Upper lobe of left lung (tissue), 6 donors: ENCODE measurements around the gene ARID3A. TPM values are rescaled to one million over a fixed set of nuclear protein-coding genes. Genes with fewer than 3 reads are reported as not detected.
A peak's percentile ranks its signal among the peaks of the same experiment; 100 is the strongest.
"Not testable (repeated sequence)": the region's sequence is repeated elsewhere in the genome, so short reads cannot be mapped to it uniquely, and the experiment has no call there.

Experiments used
- ATAC-seq, 2 donors: fragments of 200-7000 bp; cut with Tn5 transposase; one replicate each; pipeline ENCODE4 v1.9.1; 2022; ENCODE audit warnings: mild to moderate bottlenecking in 2 of 2, moderate library complexity in 2 of 2; ENCODE audit not compliant: low FRiP score in 2 of 2
- DNase-seq, 2 donors: peaks; one replicate each; pipeline ENCODE4 v3.0.0-alpha.2; 2019 to 2020
- H3K27ac ChIP-seq, 4 donors: fragments of 200-600 bp; sonication (generic); one replicate each; pipeline ENCODE4 v1.5.1; 2016 to 2019
- H3K27me3 ChIP-seq, 4 donors: fragments of 200-600 bp; sonication (generic); one replicate each; pipeline ENCODE4 v1.5.1; 2017 to 2019
- H3K36me3 ChIP-seq, 4 donors: fragments of 200-600 bp; sonication (generic); one replicate each; pipeline ENCODE4 v1.5.1; 2016 to 2019
- H3K4me1 ChIP-seq, 4 donors: fragments of 200-600 bp; sonication (generic); one replicate each; pipeline ENCODE4 v1.5.1; 2018 to 2019
- H3K4me3 ChIP-seq, 4 donors: fragments of 200-600 bp; sonication (generic); one replicate each; pipeline ENCODE4 v1.5.1; 2017 to 2019; ENCODE audit warnings: mild to moderate bottlenecking in 2 of 4, moderate library complexity in 1 of 4
- H3K9me3 ChIP-seq, 4 donors: fragments of 200-600 bp; sonication (generic); one replicate each; pipeline ENCODE4 v1.5.1; 2018 to 2019
- CTCF ChIP-seq, 6 experiments: fragments of 450-650 bp in 4 of 6; fragments of 200-600 bp in 2 of 6; sonication (generic) in 2 of 6; IDR thresholded peaks; one replicate each; pipeline ENCODE4 v1.5.1; 2016 to 2019; ENCODE audit warnings: antibody characterized with exemption in 6 of 6
- EP300 ChIP-seq, 4 donors: sonication (generic); formaldehyde crosslinking; IDR thresholded peaks; one replicate each; pipeline ENCODE4 v1.5.1; 2017; ENCODE audit warnings: antibody characterized with exemption in 4 of 4, control low read depth in 2 of 4
- POLR2A ChIP-seq, 4 donors: fragments of 450-650 bp; IDR thresholded peaks; one replicate each; pipeline ENCODE4 v1.5.1; 2016 to 2017; ENCODE audit warnings: antibody characterized with exemption in 4 of 4, mild to moderate bottlenecking in 2 of 4
- POLR2AphosphoS5 ChIP-seq, 2 donors: sonication (generic); formaldehyde crosslinking; IDR thresholded peaks; one replicate each; pipeline ENCODE4 v1.5.1; 2017; ENCODE audit warnings: antibody characterized with exemption in 2 of 2
- WGBS, 2 donors: methylation state at CpG; one replicate each; pipeline ENCODE4 v1.1.5; 2017 to 2018; 5-methylcytosine and 5-hydroxymethylcytosine counted together
- small RNA-seq, 4 donors: library from RNA; depleted of rRNA; stranded (forward); fragments of <200 nt; gene quantifications; one replicate each; pipeline ENCODE3, GENCODE V24; 2016
- total RNA-seq, 6 donors: library from RNA; depleted of rRNA in 4 of 6; stranded (reverse); fragments of >200 nt in 4 of 6; gene quantifications; one replicate each; pipeline versions ENCODE4 v1.1.0 to v1.2.1, GENCODE V29; 2016 to 2021
- donor health status: DM: no; HTN: no; CAD: no; lungs with moderate emphysema.
- donor health status: DM: no; HTN: yes; CAD: no; lungs with severe emphysema.

ARID3A gene
- total RNA-seq, 6 donors from 2014 or later = 7.1 to 54.5 (median 19.2) TPM

- H3K27me3 ChIP-seq = no peaks in the 10 kb centered on the region
- no peaks in the 10 kb centered on the region for H3K9me3 ChIP-seq
- WGBS, 2 donors = no CpG with 5 or more reads among the region's 18 CpGs
- H3K27ac ChIP-seq = peak overlapping the region; percentile 29 to 96 (median 94)
- H3K4me3 ChIP-seq = peak overlapping the region; percentile 78 to 99 (median 97)
- H3K4me1 ChIP-seq = peaks cover 58 to 72% (median 65%) of the 10 kb centered on the region in 4 donors
- TF ChIP-seq POLR2A (IDR thresholded peaks at IDR 0.05) (no peak), CTCF (IDR thresholded peaks at IDR 0.05) (no peak), EP300 (IDR thresholded peaks at IDR 0.05) (no peak), POLR2AphosphoS5 (IDR thresholded peaks at IDR 0.05) (no peak)
- H3K36me3 ChIP-seq = peaks cover 0 to 6% (median 2%) of the 10 kb centered on the region in 4 donors
- ATAC-seq (no peak), DNase-seq (peak in 1 of 2 donors; percentile 84)
Observed at GRCh38 chr19:1019616-1019961, 93.8 kb downstream of the ARID3A start.

DNA sequence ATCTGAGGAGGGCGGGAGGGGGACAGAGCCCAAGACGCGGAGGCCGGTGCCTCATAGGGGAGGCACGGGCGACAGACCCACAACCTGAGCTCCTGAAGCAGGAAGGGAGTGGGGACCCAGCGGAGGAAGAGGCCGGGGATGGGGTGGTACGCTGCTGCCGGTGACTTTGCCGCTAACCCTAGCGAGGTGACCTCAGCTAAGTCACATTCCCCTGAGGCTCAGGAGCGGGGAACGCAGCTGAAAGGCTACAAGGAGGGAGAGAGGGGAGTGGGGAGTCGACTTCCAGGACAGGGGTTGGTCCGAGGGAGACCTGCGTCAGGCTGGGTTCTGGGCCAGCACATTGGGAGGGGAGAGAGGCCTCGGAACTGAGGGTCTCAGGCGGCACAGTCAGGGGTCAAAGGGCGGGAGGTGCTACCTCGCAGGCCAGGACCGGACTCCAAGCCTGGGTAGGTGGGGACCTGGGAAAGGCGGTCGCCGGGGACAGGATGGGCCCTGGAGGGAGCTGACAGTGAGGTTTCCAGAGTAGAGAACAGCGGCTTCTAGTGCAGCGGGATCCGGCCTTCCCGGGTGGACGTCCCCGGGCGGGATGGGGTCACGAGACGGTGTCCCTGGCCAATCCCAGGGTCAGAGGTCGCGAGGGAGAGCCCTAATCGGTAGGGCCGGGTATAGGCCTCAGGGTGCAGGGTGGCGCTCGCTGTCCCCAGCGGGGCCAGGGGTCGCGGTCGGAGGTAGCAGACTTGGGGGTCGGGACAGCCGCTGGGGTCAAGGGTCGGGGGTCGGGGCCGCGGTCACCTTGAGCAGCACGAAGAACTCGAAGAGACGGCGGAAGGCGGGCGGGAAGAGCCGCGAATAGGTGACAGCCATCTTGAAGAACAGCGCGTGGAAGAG, 94.4 kb downstream of the ARID3A start:
- Histone ChIP-seq H3K4me3 (peak overlapping the region; percentile 78 to 99 (median 97)), H3K27ac (peak overlapping the region; percentile 94 to 96 (median 94)), H3K9me3 (no peaks in the 10 kb centered on the region), H3K27me3 (no peaks in the 10 kb centered on the region), H3K4me1 (peaks cover 58 to 66% (median 64%) of the 10 kb centered on the region in 4 donors), H3K36me3 (no peaks in the 10 kb centered on the region)
- peak in 1 of 2 donors; percentile 91 for DNase-seq
- no peak for ATAC-seq
- TF ChIP-seq CTCF (IDR thresholded peaks at IDR 0.05) (no peak), POLR2AphosphoS5 (IDR thresholded peaks at IDR 0.05) (no peak), EP300 (IDR thresholded peaks at IDR 0.05) (no peak), POLR2A (IDR thresholded peaks at IDR 0.05) (no peak)
- WGBS, 2 donors = 0 to 3% methylated on average over 44 to 50 of the region's 60 CpGs

- WGBS, 2 donors = 0 to 2% methylated on average over 11 to 32 of the region's 68 CpGs
- Histone ChIP-seq H3K27ac (peak within 1 kb of the TSS; percentile 94 to 96 (median 94)), H3K4me1 (peaks cover 59 to 63% (median 60%) of the 10 kb centered on the region in 4 donors), H3K4me3 (peak within 1 kb of the TSS; percentile 78 to 99 (median 97)), H3K36me3 (no peaks in the 10 kb centered on the region), H3K27me3 (no peaks in the 10 kb centered on the region), H3K9me3 (no peaks in the 10 kb centered on the region)
- peak in 3 of 4 donors; percentile 52 to 86 (median 62) for TF ChIP-seq POLR2A (IDR thresholded peaks at IDR 0.05)
- TF ChIP-seq CTCF (IDR thresholded peaks at IDR 0.05) = no peak
- TF ChIP-seq EP300 (IDR thresholded peaks at IDR 0.05) = peak in 1 of 4 donors; percentile 42
- TF ChIP-seq POLR2AphosphoS5 (IDR thresholded peaks at IDR 0.05) = peak in 1 of 2 donors; percentile 81
- DNase-seq = peak; percentile 98 to 99
- peak; percentile 95 to 96 for ATAC-seq
Observed at GRCh38 chr19:1020868-1021425, 95.1 kb downstream of the ARID3A start, which contains the start of gene TMEM259. Gene TMEM259, minus strand, starts transcription at chr19:1021123. Its CDS starts 127 bp downstream, at chr19:1020996.

DNA sequence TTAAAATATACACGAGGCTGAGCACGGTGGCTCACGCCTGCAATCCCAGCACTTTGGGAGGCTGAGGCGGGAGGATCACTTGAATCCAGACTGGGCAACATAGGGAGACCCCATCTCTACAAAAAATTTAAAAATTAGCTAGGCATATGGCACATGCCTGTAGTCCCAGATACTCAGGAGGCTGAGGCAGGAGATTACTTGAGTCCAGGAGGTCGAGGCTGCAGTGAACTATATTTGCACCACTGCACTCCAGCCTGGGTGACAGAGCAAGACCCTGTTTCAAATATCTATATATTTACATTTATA, 98.0 kb downstream of the ARID3A start:
- Histone ChIP-seq H3K4me1 (peaks cover 44 to 62% (median 51%) of the 10 kb centered on the region in 4 donors), H3K27ac (peak overlapping the region in 2 of 4 donors; percentile 94 to 96)

DNA sequence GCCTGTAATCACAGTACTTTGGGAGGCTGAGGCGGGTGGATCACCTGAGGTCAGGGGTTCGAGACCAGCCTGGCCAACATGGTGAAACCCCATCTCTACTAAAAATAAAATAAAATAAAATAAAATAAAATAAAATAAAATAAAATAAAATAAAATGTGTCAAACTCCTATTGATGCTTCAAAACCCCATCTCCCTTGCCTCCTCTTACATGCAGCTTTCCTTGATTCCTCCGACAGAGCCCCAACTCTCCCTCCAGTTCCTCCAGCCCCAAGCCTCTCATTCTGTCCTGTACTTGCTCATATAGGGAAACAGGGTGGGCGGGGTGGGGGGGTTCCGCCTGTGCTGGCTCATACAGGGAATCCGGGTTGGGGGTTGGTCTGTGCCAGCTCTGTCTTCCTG, 99.2 kb downstream of the ARID3A start:
- H3K27ac ChIP-seq, H3K27me3 ChIP-seq, DNase-seq, ATAC-seq, H3K36me3 ChIP-seq, H3K4me3 ChIP-seq, H3K9me3 ChIP-seq: not testable (repeated sequence)
- peaks cover 40 to 61% (median 48%) of the 10 kb centered on the region in 4 donors for H3K4me1 ChIP-seq
- WGBS, 2 donors = 77 to 79% methylated on average over 4 to 6 of the region's 6 CpGs

More for the DNA sequence above, 98.0 kb downstream of the ARID3A start:
- H3K36me3 ChIP-seq, DNase-seq, ATAC-seq, H3K9me3 ChIP-seq, H3K4me3 ChIP-seq, H3K27me3 ChIP-seq: not testable (repeated sequence)
- 81 to 87% methylated on average over 5 of the region's 5 CpGs for WGBS, 2 donors

Small RNA genes lying within 50 kb of the gene (small RNA-seq; reads per million reads assigned to genes)
- gene RNU6-2 = 0 to 0.49 (median 0.10) reads per million in 4 donors
- gene RNU6-9 = 0 to 0.07 (median 0) reads per million in 4 donors

Other genes with a start within 250 kb of the ARID3A start
- 100 to 1,000 TPM; 109 to 335 (median 197) TPM for gene FSTL3, start 249.6 kb upstream of the ARID3A start, total RNA-seq
- under 1 TPM in 2 of 6 donors, not detected in 4; 0.37 to 0.46 TPM for gene PRSS57, start 230.6 kb upstream of the ARID3A start, total RNA-seq
- gene PALM, start 217.1 kb upstream of the ARID3A start, total RNA-seq = 10 to 100 TPM; 12.5 to 65.6 (median 37.4) TPM
- 10 to 100 TPM; 22.5 to 51.5 (median 37.5) TPM for gene MISP, start 174.9 kb upstream of the ARID3A start, total RNA-seq
- gene PTBP1, start 128.6 kb upstream of the ARID3A start, total RNA-seq = 100 to 1,000 TPM; 122 to 270 (median 219) TPM
- gene PLPPR3, start 104.1 kb upstream of the ARID3A start, total RNA-seq = 10 to 100 TPM in 1 of 6 donors, 1 to 10 TPM in 4, under 1 TPM in 1; 0.63 to 14.2 (median 5.6) TPM
- 10 to 100 TPM in 1 of 6 donors, 1 to 10 TPM in 5; 2.0 to 13.6 (median 5.3) TPM for gene AZU1, start 98.2 kb upstream of the ARID3A start, total RNA-seq
- gene PRTN3, start 85.0 kb upstream of the ARID3A start, total RNA-seq = 1 to 10 TPM in 2 of 6 donors, not detected in 4; 1.1 to 9.4 TPM
- 10 to 100 TPM in 1 of 6 donors, 1 to 10 TPM in 2, under 1 TPM in 2, not detected in 1; 0.69 to 11.9 (median 1.3) TPM for gene ELANE, start 73.7 kb upstream of the ARID3A start, total RNA-seq
- 100 to 1,000 TPM; 101 to 393 (median 259) TPM for gene CFD, start 66.4 kb upstream of the ARID3A start, total RNA-seq
- gene MED16, start 32.8 kb upstream of the ARID3A start, total RNA-seq = 100 to 1,000 TPM in 2 of 6 donors, 10 to 100 TPM in 4; 33.5 to 110 (median 62.1) TPM
- not detected for gene RNU6-9, start 32.6 kb upstream of the ARID3A start, total RNA-seq
- 10 to 100 TPM; 39.6 to 71.2 (median 63.3) TPM for gene R3HDM4, start 12.8 kb upstream of the ARID3A start, total RNA-seq
- gene KISS1R, start 8.7 kb upstream of the ARID3A start, total RNA-seq = not detected
- 100 to 1,000 TPM in 1 of 6 donors, 10 to 100 TPM in 5; 29.2 to 122 (median 38.6) TPM for gene WDR18, start 58.3 kb downstream of the ARID3A start, total RNA-seq
- gene GRIN3B, start 74.4 kb downstream of the ARID3A start, total RNA-seq = 10 to 100 TPM in 1 of 6 donors, 1 to 10 TPM in 4, under 1 TPM in 1; 0.06 to 18.9 (median 5.6) TPM
- gene TMEM259, start 95.1 kb downstream of the ARID3A start, total RNA-seq = 100 to 1,000 TPM; 143 to 643 (median 208) TPM
- not detected for gene RNU6-2, start 95.5 kb downstream of the ARID3A start, total RNA-seq
- gene CNN2, start 100.6 kb downstream of the ARID3A start, total RNA-seq = 100 to 1,000 TPM in 5 of 6 donors, 10 to 100 TPM in 1; 98.1 to 262 (median 164) TPM
- gene ABCA7, start 114.1 kb downstream of the ARID3A start, total RNA-seq = 100 to 1,000 TPM in 2 of 6 donors, 10 to 100 TPM in 4; 34.1 to 224 (median 58.2) TPM
- gene ARHGAP45, start 141.1 kb downstream of the ARID3A start, total RNA-seq = 100 to 1,000 TPM in 4 of 6 donors, 10 to 100 TPM in 2; 91.6 to 332 (median 123) TPM
- 100 to 1,000 TPM in 4 of 6 donors, 10 to 100 TPM in 2; 50.0 to 176 (median 103) TPM for gene POLR2E, start 169.3 kb downstream of the ARID3A start, total RNA-seq
- gene GPX4, start 178.0 kb downstream of the ARID3A start, total RNA-seq = 100 to 1,000 TPM; 370 to 717 (median 484) TPM
- gene SBNO2, start 248.2 kb downstream of the ARID3A start, total RNA-seq = 100 to 1,000 TPM in 4 of 6 donors, 10 to 100 TPM in 2; 44.8 to 159 (median 106) TPM